Peyer's patch (tissue), 4 donors: ENCODE data around the gene RALGAPA1.

Source experiments
- POLR2A ChIP-seq, 2 donors: fragments of 450-650 bp; IDR thresholded peaks; one replicate each; pipeline ENCODE4 v1.5.1; 2017; ENCODE audit warnings: antibody characterized with exemption in 2 of 2, mild to moderate bottlenecking in 2 of 2, moderate library complexity in 2 of 2
- TF ChIP-seq, protein P1 (sequence below), 6 experiments: fragments of 450-650 bp in 4 of 6; fragments of 200-600 bp in 2 of 6; sonication (generic) in 1 of 6; IDR thresholded peaks; one replicate each; pipeline ENCODE4 v1.5.1; 2017 to 2019; ENCODE audit warnings: antibody characterized with exemption in 6 of 6, mild to moderate bottlenecking in 3 of 6, moderate library complexity in 1 of 6

GRCh38 chr14:35533357-35534207 lies 275.5 kb downstream of the RALGAPA1 start, which contains the start of gene INSM2:
- no peak for TF ChIP-seq POLR2A (IDR thresholded peaks at IDR 0.05)
- TF ChIP-seq, protein P1, sequence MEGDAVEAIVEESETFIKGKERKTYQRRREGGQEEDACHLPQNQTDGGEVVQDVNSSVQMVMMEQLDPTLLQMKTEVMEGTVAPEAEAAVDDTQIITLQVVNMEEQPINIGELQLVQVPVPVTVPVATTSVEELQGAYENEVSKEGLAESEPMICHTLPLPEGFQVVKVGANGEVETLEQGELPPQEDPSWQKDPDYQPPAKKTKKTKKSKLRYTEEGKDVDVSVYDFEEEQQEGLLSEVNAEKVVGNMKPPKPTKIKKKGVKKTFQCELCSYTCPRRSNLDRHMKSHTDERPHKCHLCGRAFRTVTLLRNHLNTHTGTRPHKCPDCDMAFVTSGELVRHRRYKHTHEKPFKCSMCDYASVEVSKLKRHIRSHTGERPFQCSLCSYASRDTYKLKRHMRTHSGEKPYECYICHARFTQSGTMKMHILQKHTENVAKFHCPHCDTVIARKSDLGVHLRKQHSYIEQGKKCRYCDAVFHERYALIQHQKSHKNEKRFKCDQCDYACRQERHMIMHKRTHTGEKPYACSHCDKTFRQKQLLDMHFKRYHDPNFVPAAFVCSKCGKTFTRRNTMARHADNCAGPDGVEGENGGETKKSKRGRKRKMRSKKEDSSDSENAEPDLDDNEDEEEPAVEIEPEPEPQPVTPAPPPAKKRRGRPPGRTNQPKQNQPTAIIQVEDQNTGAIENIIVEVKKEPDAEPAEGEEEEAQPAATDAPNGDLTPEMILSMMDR (IDR thresholded peaks at IDR 0.05), result no peak
